ENCODE data around the gene SAMM50. TPM values are rescaled to one million over a fixed set of nuclear protein-coding genes. Genes with fewer than 3 reads are reported as not detected.

The SAMM50 gene
- total and polyA plus RNA-seq, 2 experiments from 2014 or later = 56.8 to 92.0 TPM

GRCh38 chr22:43917521-43917920 lies 37.7 kb upstream of the SAMM50 start:
- DNase-seq (ENCODE audit: low read depth in 1 of 2, low spot score in 1 of 2) = peak in 1 of 2 donors; percentile 15
- no peaks in the 10 kb centered on the region for H3K9me3 ChIP-seq (ENCODE audit: low read depth)

GRCh38 chr22:43919106-43919973 lies 35.9 kb upstream of the SAMM50 start:
- DNase-seq (ENCODE audit: low read depth in 1 of 2, low spot score in 1 of 2) = peak in 1 of 2 donors; percentile 4
- Histone ChIP-seq H3K4me3 (no peak overlapping the region), H3K9me3 (ENCODE audit: low read depth) (no peaks in the 10 kb centered on the region), H3K36me3 (no peaks in the 10 kb centered on the region), H3K27ac (no peak overlapping the region), H3K4me1 (ENCODE audit: low read depth) (no peaks in the 10 kb centered on the region), H3K27me3 (no peaks in the 10 kb centered on the region)
- TF ChIP-seq CTCF (IDR thresholded peaks at IDR 0.05; ENCODE audit: low read depth, low read length) = no peak

More at GRCh38 chr22:43917521-43917920, 37.7 kb upstream of the SAMM50 start:
- H3K4me3 ChIP-seq = no peak overlapping the region
- no peaks in the 10 kb centered on the region for H3K27me3 ChIP-seq
- no peaks in the 10 kb centered on the region for H3K4me1 ChIP-seq (ENCODE audit: low read depth)
- no peak overlapping the region for H3K27ac ChIP-seq
- TF ChIP-seq CTCF (IDR thresholded peaks at IDR 0.05; ENCODE audit: low read depth, low read length) = no peak
- no peaks in the 10 kb centered on the region for H3K36me3 ChIP-seq

- H3K4me3 ChIP-seq = no peak overlapping the region
- peak in 1 of 2 donors; percentile 50 for DNase-seq (ENCODE audit: low read depth in 1 of 2, low spot score in 1 of 2)
- H3K27ac ChIP-seq = no peak overlapping the region
- H3K36me3 ChIP-seq = no peaks in the 10 kb centered on the region
- no peaks in the 10 kb centered on the region for H3K4me1 ChIP-seq (ENCODE audit: low read depth)
- no peaks in the 10 kb centered on the region for H3K9me3 ChIP-seq (ENCODE audit: low read depth)
- no peak for TF ChIP-seq CTCF (IDR thresholded peaks at IDR 0.05; ENCODE audit: low read depth, low read length)
- no peaks in the 10 kb centered on the region for H3K27me3 ChIP-seq
Measured at GRCh38 chr22:43921370-43921769, 33.9 kb upstream of the SAMM50 start.

GRCh38 chr22:43922123-43922522 lies 33.1 kb upstream of the SAMM50 start:
- no peaks in the 10 kb centered on the region for H3K9me3 ChIP-seq (ENCODE audit: low read depth)
- no peak overlapping the region for H3K27ac ChIP-seq
- no peaks in the 10 kb centered on the region for H3K36me3 ChIP-seq
- no peak for DNase-seq (ENCODE audit: low read depth in 1 of 2, low spot score in 1 of 2)
- peak; percentile 17 for TF ChIP-seq CTCF (IDR thresholded peaks at IDR 0.05; ENCODE audit: low read depth, low read length)
- no peaks in the 10 kb centered on the region for H3K4me1 ChIP-seq (ENCODE audit: low read depth)
- H3K4me3 ChIP-seq = no peak overlapping the region
- H3K27me3 ChIP-seq = no peaks in the 10 kb centered on the region

- TF ChIP-seq CTCF (IDR thresholded peaks at IDR 0.05; ENCODE audit: low read depth, low read length) = no peak
- H3K4me3 ChIP-seq = peak overlapping the region; percentile 47
- no peaks in the 10 kb centered on the region for H3K4me1 ChIP-seq (ENCODE audit: low read depth)
- H3K27me3 ChIP-seq = no peaks in the 10 kb centered on the region
- no peaks in the 10 kb centered on the region for H3K36me3 ChIP-seq
- peak in 1 of 2 donors; percentile 16 for DNase-seq (ENCODE audit: low read depth in 1 of 2, low spot score in 1 of 2)
- no peaks in the 10 kb centered on the region for H3K9me3 ChIP-seq (ENCODE audit: low read depth)
- H3K27ac ChIP-seq = no peak overlapping the region
Measured at GRCh38 chr22:43923191-43923590, 32.1 kb upstream of the SAMM50 start.
